ENCODE results near the gene ASCL4.

- TF ChIP-seq CTCF (conservative IDR thresholded peaks at IDR 0.05; ENCODE audit: low read length) (no peak), EZH2phosphoT487 (IDR thresholded peaks at IDR 0.05; ENCODE audit: borderline replicate concordance) (no peak)
Measured at GRCh38 chr12:107730618-107731341, 43.7 kb upstream of the ASCL4 start.

Data from Loucy (cell line).